Endodermal cell (in vitro differentiated cells): ENCODE data around the gene FCHO1. TPM values are rescaled to one million over a fixed set of nuclear protein-coding genes. Genes with fewer than 3 reads are reported as not detected.

Source experiments
- DNase-seq: peaks from one replicate; pipeline ENCODE4 v3.0.0-alpha.2; 2017
- H3K27ac ChIP-seq: 2 replicates; pipeline ENCODE4 v1.5.1; 2013; ENCODE audit warnings: mild to moderate bottlenecking, low read depth, low read length, moderate library complexity
- H3K27me3 ChIP-seq: 2 replicates; pipeline ENCODE4 v1.6.1; 2013; ENCODE audit warnings: mild to moderate bottlenecking, low read length, moderate library complexity; ENCODE audit not compliant: insufficient read depth, control insufficient read depth, poor library complexity, severe bottlenecking
- H3K36me3 ChIP-seq: 2 replicates; pipeline ENCODE4 v1.7.0; 2013; ENCODE audit warnings: mild to moderate bottlenecking, low read length, moderate library complexity; ENCODE audit not compliant: control insufficient read depth, insufficient read depth
- H3K4me1 ChIP-seq: one replicate; pipeline ENCODE4 v1.7.0; 2013; ENCODE audit warnings: low read length; ENCODE audit not compliant: control insufficient read depth, insufficient read depth
- H3K4me3 ChIP-seq: 2 replicates; pipeline ENCODE4 v1.5.1; 2013; ENCODE audit warnings: mild to moderate bottlenecking, low read length, moderate library complexity
- H3K9ac ChIP-seq: 2 replicates; pipeline ENCODE4 v1.6.1; 2013; ENCODE audit warnings: mild to moderate bottlenecking, low read length, moderate library complexity; ENCODE audit not compliant: poor library complexity, severe bottlenecking; ENCODE audit errors: extremely low read depth
- H3K9me3 ChIP-seq: 2 replicates; pipeline ENCODE4 v1.6.1; 2013; ENCODE audit warnings: mild to moderate bottlenecking, low read length, moderate library complexity; ENCODE audit not compliant: control insufficient read depth
- H3K27ac Mint-ChIP-seq: 2 replicates; pipeline ENCODE4 v1.8.0; 2020; ENCODE audit warnings: mixed read lengths
- H3K27me3 Mint-ChIP-seq: 2 replicates; pipeline ENCODE4 v1.8.0; 2021; ENCODE audit warnings: mild to moderate bottlenecking, mixed read lengths; ENCODE audit not compliant: insufficient read depth
- H3K36me3 Mint-ChIP-seq: 2 replicates; pipeline ENCODE4 v1.8.0; 2020; ENCODE audit warnings: low read depth, mixed read lengths
- H3K4me1 Mint-ChIP-seq: 2 replicates; pipeline ENCODE4 v1.8.0; 2020; ENCODE audit warnings: mixed read lengths
- H3K4me3 Mint-ChIP-seq: 2 replicates; pipeline ENCODE4 v1.8.0; 2020; ENCODE audit warnings: mild to moderate bottlenecking, moderate library complexity, mixed read lengths
- H3K9me3 Mint-ChIP-seq: 2 replicates; pipeline ENCODE4 v1.8.0; 2020; ENCODE audit warnings: mild to moderate bottlenecking, mixed read lengths
- WGBS, 2 experiments: methylation state at CpG; one replicate each; pipeline versions ENCODE4 v1.1.5 to v1.1.7; 2013; ENCODE audit warnings: missing lambda C conversion rate in 2 of 2, mixed read lengths in 1 of 2; ENCODE audit not compliant: insufficient coverage in 1 of 2, insufficient read length in 1 of 2; 5-methylcytosine and 5-hydroxymethylcytosine counted together
- total RNA-seq, 2 donors: library from RNA; stranded (reverse); fragmentation: NEBNext Ultra II Directional in 1 of 2; extraction: Animal tissue kit (Norgen Biotek cat#: 25700) in 1 of 2; gene quantifications; 2 replicates in 1 of 2; 3 replicates in 1 of 2; pipeline ENCODE4 v1.2.1, GENCODE V29; 2021
- TF ChIP-seq, protein P1 (sequence below): fragments of 200-600 bp; sonication (generic); conservative IDR thresholded peaks from 2 replicates; pipeline ENCODE4 v1.5.0; 2021; ENCODE audit warnings: antibody characterized with exemption, mild to moderate bottlenecking

FCHO1 gene
- total RNA-seq, 2 donors from 2014 or later, result 8.5 to 10.2 TPM

DNA sequence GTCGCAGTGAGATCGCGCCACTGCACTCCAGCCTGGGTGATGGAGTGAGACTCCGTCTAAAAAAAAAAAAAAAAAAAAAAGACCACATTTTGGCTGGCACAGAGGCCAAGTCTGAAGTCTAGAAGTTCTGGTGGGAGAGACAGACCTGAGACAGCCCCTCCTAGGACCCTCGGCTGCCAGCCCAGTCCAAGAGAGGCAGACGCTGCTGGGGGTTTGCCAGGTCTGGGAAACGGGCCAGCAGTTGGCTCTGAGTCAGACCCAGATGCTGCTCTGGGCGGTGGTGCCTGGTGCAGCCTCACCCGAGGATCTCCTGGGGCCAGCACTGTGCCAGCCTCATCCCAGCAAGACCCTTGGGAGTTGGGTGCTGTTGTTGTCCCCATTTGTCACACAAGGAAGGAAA is 5.8 kb downstream of the FCHO1 start:
- no peaks in the 10 kb centered on the region for H3K27me3 ChIP-seq
- Mint-ChIP-seq H3K9me3 (no peaks in the 10 kb centered on the region), H3K27ac (no peak overlapping the region), H3K27me3 (no peaks in the 10 kb centered on the region), H3K4me3 (no peak overlapping the region), H3K4me1 (no peaks in the 10 kb centered on the region), H3K36me3 (no peaks in the 10 kb centered on the region)
- H3K4me3 ChIP-seq, result no peak overlapping the region
- 91 to 96% methylated on average over 7 to 9 of the region's 9 CpGs for WGBS, 2 experiments
- TF ChIP-seq, protein P1, sequence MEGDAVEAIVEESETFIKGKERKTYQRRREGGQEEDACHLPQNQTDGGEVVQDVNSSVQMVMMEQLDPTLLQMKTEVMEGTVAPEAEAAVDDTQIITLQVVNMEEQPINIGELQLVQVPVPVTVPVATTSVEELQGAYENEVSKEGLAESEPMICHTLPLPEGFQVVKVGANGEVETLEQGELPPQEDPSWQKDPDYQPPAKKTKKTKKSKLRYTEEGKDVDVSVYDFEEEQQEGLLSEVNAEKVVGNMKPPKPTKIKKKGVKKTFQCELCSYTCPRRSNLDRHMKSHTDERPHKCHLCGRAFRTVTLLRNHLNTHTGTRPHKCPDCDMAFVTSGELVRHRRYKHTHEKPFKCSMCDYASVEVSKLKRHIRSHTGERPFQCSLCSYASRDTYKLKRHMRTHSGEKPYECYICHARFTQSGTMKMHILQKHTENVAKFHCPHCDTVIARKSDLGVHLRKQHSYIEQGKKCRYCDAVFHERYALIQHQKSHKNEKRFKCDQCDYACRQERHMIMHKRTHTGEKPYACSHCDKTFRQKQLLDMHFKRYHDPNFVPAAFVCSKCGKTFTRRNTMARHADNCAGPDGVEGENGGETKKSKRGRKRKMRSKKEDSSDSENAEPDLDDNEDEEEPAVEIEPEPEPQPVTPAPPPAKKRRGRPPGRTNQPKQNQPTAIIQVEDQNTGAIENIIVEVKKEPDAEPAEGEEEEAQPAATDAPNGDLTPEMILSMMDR, result no peak
- H3K27ac ChIP-seq, result no peak overlapping the region
- no peaks in the 10 kb centered on the region for H3K36me3 ChIP-seq
- H3K9ac ChIP-seq, result no peak overlapping the region
- H3K4me1 ChIP-seq, result no peaks in the 10 kb centered on the region
- no peaks in the 10 kb centered on the region for H3K9me3 ChIP-seq
- DNase-seq, result no peak

DNA sequence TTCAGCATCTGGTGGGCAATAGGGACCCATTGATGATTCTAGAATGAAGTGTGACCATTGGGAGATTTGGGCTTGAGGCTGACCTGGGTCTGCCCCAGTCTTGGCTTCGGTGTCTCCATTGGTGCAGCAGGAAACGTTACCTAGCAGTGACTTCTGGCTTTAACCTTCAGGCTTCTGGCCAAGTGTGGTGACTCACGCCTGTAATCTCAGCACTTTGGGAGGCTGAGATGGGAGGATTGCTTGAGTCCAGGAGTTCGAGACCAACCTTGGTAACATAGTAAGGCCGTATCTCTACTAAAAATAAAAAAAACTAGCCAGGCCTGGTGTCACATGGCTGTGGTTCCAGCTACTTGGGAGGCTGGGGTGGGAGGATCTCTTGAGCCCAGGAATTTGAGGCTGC is 7.2 kb downstream of the FCHO1 start:
- 87 to 94% methylated on average over 4 to 5 of the region's 5 CpGs for WGBS, 2 experiments
- Histone ChIP-seq H3K36me3 (no peaks in the 10 kb centered on the region), H3K9ac (no peak overlapping the region), H3K4me1 (no peaks in the 10 kb centered on the region), H3K4me3 (no peak overlapping the region), H3K27ac (no peak overlapping the region), H3K27me3 (no peaks in the 10 kb centered on the region), H3K9me3 (no peaks in the 10 kb centered on the region)
- H3K4me3 Mint-ChIP-seq, result no peak overlapping the region
- no peaks in the 10 kb centered on the region for H3K36me3 Mint-ChIP-seq
- TF ChIP-seq, protein P1, result no peak
- no peak overlapping the region for H3K27ac Mint-ChIP-seq
- no peak for DNase-seq
- no peaks in the 10 kb centered on the region for H3K9me3 Mint-ChIP-seq
- no peaks in the 10 kb centered on the region for H3K4me1 Mint-ChIP-seq
- no peaks in the 10 kb centered on the region for H3K27me3 Mint-ChIP-seq

DNA sequence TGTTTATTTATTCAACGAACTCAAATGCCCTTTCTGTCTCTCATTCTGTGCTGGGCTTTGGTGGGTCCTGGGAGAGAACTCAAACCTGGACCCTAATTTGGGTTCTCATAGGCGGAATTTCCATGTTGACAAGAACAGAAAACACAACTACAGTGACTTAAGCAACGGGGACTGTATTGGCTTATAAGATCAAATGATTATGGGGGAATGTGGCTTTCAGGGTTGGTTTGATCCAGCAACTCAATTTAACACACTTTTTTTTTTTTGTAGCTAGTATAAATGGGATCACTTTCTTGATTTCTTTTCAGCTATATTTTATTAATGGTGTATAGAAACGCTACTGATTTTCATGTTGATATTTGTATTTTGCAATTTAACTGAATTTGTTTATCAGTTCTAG is 9.9 kb downstream of the FCHO1 start:
- no peak overlapping the region for H3K27ac Mint-ChIP-seq
- no peak overlapping the region for H3K27ac ChIP-seq

More for the DNA sequence above, 9.9 kb downstream of the FCHO1 start:
- Mint-ChIP-seq H3K9me3 (no peaks in the 10 kb centered on the region), H3K36me3 (no peaks in the 10 kb centered on the region), H3K27me3 (no peaks in the 10 kb centered on the region), H3K4me3 (no peak overlapping the region), H3K4me1 (no peaks in the 10 kb centered on the region)
- H3K4me1 ChIP-seq, result no peaks in the 10 kb centered on the region
- no peaks in the 10 kb centered on the region for H3K36me3 ChIP-seq
- H3K4me3 ChIP-seq, result no peak overlapping the region
- no peaks in the 10 kb centered on the region for H3K9me3 ChIP-seq
- no peak for DNase-seq
- TF ChIP-seq, protein P1, result no peak
- no peaks in the 10 kb centered on the region for H3K27me3 ChIP-seq
- no peak overlapping the region for H3K9ac ChIP-seq
- 81 to 86% methylated on average over 2 to 4 of the region's 4 CpGs for WGBS, 2 experiments
